ENCODE data around the gene CCDC179.

Gene CCDC179

GRCh38 chr11:22828373-22828772, 31.9 kb downstream of the CCDC179 start:
- no peak for TF ChIP-seq RAD21 (IDR thresholded peaks at IDR 0.05; ENCODE audit: low read depth)
- no peak for TF ChIP-seq REST (IDR thresholded peaks at IDR 0.05; ENCODE audit: low read depth)
- TF ChIP-seq, protein P1, sequence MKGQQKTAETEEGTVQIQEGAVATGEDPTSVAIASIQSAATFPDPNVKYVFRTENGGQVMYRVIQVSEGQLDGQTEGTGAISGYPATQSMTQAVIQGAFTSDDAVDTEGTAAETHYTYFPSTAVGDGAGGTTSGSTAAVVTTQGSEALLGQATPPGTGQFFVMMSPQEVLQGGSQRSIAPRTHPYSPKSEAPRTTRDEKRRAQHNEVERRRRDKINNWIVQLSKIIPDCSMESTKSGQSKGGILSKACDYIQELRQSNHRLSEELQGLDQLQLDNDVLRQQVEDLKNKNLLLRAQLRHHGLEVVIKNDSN (IDR thresholded peaks at IDR 0.05): no peak
- TF ChIP-seq NFIC (IDR thresholded peaks at IDR 0.05): no peak
- TF ChIP-seq YY1 (IDR thresholded peaks at IDR 0.05; ENCODE audit: low read depth): no peak

DNA sequence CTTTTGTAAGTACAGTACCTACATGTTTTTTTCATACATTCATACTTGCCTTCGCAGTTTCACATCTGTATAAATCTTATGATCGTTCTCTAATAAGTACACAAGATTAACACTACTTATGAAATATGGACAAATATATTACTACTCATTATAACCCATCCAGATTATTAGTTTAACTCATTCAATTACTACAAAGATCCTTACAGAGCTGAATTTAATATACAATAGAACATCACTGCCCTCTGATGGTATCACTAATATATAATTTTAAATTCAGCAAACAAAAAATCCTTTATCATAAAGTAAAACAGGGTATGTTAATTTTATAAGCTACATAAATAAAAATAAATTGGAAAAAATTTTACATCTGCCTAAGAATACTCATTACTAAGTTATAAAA, 38.1 kb downstream of the CCDC179 start:
- TF ChIP-seq TEAD4 (IDR thresholded peaks at IDR 0.05): no peak
- TF ChIP-seq, protein P2, sequence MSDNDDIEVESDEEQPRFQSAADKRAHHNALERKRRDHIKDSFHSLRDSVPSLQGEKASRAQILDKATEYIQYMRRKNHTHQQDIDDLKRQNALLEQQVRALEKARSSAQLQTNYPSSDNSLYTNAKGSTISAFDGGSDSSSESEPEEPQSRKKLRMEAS (IDR thresholded peaks at IDR 0.05): no peak
- TF ChIP-seq NFIC (IDR thresholded peaks at IDR 0.05): no peak
- TF ChIP-seq CREB1 (IDR thresholded peaks at IDR 0.05; ENCODE audit: low read depth): no peak
- no peak for TF ChIP-seq REST (IDR thresholded peaks at IDR 0.05; ENCODE audit: low read depth)
- TF ChIP-seq YY1 (IDR thresholded peaks at IDR 0.05; ENCODE audit: low read depth): no peak
- no peak for TF ChIP-seq TAF1 (IDR thresholded peaks at IDR 0.05; ENCODE audit: low read depth)
- TF ChIP-seq FOXM1 (IDR thresholded peaks at IDR 0.05; ENCODE audit: borderline replicate concordance, low read depth): no peak
- TF ChIP-seq, protein P1 (IDR thresholded peaks at IDR 0.05): no peak
- TF ChIP-seq EP300 (IDR thresholded peaks at IDR 0.05; ENCODE audit: borderline replicate concordance): no peak
- no peak for TF ChIP-seq CEBPB (IDR thresholded peaks at IDR 0.05)
- TF ChIP-seq TCF12 (IDR thresholded peaks at IDR 0.05; ENCODE audit: low read depth): no peak
- TF ChIP-seq EGR1 (IDR thresholded peaks at IDR 0.05): no peak

- TF ChIP-seq YY1 (IDR thresholded peaks at IDR 0.05; ENCODE audit: low read depth) (no peak), EP300 (IDR thresholded peaks at IDR 0.05; ENCODE audit: borderline replicate concordance) (no peak), TCF12 (IDR thresholded peaks at IDR 0.05; ENCODE audit: low read depth) (no peak)
These were observed 50.4 kb downstream of the CCDC179 start for GRCh38 chr11:22809893-22810292.

- TF ChIP-seq TCF12 (IDR thresholded peaks at IDR 0.05; ENCODE audit: low read depth) (no peak), RAD21 (IDR thresholded peaks at IDR 0.05; ENCODE audit: low read depth) (no peak), FOXM1 (IDR thresholded peaks at IDR 0.05; ENCODE audit: borderline replicate concordance, low read depth) (no peak), CREB1 (IDR thresholded peaks at IDR 0.05; ENCODE audit: low read depth) (no peak)
- TF ChIP-seq, protein P2 (IDR thresholded peaks at IDR 0.05): no peak
These were observed 51.6 kb downstream of the CCDC179 start for GRCh38 chr11:22808571-22809197.

- TF ChIP-seq CEBPB (IDR thresholded peaks at IDR 0.05) (no peak), TCF12 (IDR thresholded peaks at IDR 0.05; ENCODE audit: low read depth) (no peak), TAF1 (IDR thresholded peaks at IDR 0.05; ENCODE audit: low read depth) (no peak), ZBTB7A (IDR thresholded peaks at IDR 0.05; ENCODE audit: low read depth) (no peak), RAD21 (IDR thresholded peaks at IDR 0.05; ENCODE audit: low read depth) (no peak), TEAD4 (IDR thresholded peaks at IDR 0.05) (no peak), FOXM1 (IDR thresholded peaks at IDR 0.05; ENCODE audit: borderline replicate concordance, low read depth) (no peak)
- TF ChIP-seq, protein P1 (IDR thresholded peaks at IDR 0.05): no peak
These were observed 52.3 kb downstream of the CCDC179 start for GRCh38 chr11:22807855-22808570.

GRCh38 chr11:22807391-22807790, 52.9 kb downstream of the CCDC179 start:
- TF ChIP-seq FOXM1 (IDR thresholded peaks at IDR 0.05; ENCODE audit: borderline replicate concordance, low read depth): no peak

Data from Ishikawa (cell line).